GM12892 (cell line): ENCODE data around the gene ZNF280A.
"Not testable (repeated sequence)": the region's sequence is repeated elsewhere in the genome, so short reads cannot be mapped to it uniquely, and the experiment has no call there.

ENCODE experiments used
- DNase-seq: peaks from one replicate; pipeline ENCODE4 v3.0.0; 2011; ENCODE audit not compliant: insufficient read length
- FAIRE-seq: peaks from 2 replicates; lab custom pipeline; 2011; peaks lifted over from hg19 to GRCh38; lab: Jason Lieb, UNC
- POLR2A ChIP-seq: IDR thresholded peaks from 2 replicates; pipeline ENCODE4 v1.6.1; 2011; ENCODE audit warnings: low read depth, low read length, control low read depth
- POLR2AphosphoS5 ChIP-seq: IDR thresholded peaks from 2 replicates; pipeline ENCODE4 v1.6.1; 2011; ENCODE audit warnings: low read depth, low read length, control low read depth
- TAF1 ChIP-seq: IDR thresholded peaks from 2 replicates; pipeline ENCODE4 v1.6.1; 2011; ENCODE audit warnings: low read depth, mild to moderate bottlenecking, control low read depth, low read length, borderline replicate concordance

Gene ZNF280A

DNA sequence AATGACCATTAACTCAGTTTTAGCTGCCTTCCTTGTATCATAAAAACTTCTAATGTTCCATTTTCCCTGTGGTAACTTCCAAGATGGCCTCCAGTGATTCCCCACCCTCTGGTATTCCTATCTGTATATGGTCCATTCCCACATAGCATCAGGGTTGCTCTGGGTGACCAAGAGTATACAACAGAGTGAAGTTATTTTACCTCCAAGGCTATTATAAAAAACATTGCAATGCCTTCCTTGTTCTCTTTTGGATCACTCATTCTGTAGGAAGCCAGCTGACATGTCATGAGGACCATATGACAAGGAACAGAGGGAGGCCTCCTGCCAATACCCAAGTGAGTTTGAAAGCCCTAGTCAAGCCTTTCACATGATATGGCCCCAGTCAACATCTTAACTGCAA is 41.6 kb downstream of the ZNF280A start:
- no peak for FAIRE-seq
- DNase-seq = no peak
- TF ChIP-seq TAF1 = no peak
- no peak for TF ChIP-seq POLR2A

DNA sequence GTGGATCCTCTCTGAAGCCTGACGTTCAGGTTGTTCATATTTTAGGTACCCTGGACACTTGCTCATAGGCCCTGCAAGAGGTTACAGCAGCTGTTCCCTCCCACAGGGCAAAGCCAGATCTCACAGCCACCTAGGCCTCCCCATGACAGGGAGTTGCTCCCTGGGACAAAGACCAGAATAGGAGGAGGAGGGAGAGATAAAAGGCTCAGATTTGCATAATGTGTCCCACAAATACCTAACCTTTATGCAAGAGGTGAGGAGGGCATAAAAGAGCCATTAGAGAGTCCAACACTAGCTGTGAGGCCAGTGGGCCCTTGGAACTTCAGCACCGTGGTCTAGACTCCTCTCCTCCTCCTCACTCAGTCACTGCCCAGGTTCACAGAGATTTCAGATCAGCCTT is 45.3 kb downstream of the ZNF280A start:
- TF ChIP-seq POLR2A (no peak), TAF1 (no peak), POLR2AphosphoS5 (no peak)
- FAIRE-seq (no peak), DNase-seq (no peak)

DNA sequence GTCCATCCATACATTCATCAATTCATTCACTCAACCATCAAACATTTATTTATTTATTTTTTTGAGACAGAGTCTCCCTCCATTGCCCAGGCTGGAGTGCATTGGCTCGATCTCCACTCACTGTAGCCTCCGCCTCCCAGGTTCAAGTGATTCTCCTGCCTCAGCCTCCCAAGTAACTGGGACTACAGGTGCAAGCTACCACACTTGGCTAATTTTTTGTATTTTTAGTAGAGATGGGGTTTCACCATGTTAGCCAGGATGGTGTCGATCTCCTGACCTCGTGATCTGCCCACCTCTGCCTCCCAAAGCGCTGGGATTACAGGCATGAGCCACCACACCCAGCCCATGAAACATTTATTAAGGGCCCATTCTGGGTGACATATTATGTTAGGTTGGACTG is 49.0 kb downstream of the ZNF280A start:
- FAIRE-seq, DNase-seq: not testable (repeated sequence)

DNA sequence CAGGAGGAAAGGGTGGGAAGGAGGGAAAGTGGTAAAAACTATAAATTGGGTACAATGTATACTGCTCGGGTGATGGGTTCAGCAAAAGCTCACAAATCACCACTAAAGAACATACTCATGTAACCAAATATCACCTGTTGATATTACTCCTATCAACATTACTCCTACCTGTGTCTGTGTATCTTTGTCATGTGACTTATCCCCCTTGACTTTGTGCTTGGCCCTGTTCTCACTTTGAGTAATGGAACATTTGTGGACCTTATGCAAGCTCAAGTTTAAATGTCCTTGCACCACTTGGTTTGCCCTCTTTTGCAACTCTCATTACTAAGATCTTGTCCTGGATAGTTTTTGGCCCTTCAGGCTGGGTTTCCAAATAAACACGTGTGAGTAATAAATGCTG is 50.5 kb downstream of the ZNF280A start:
- FAIRE-seq (no peak), DNase-seq (no peak)
- no peak for TF ChIP-seq POLR2A
- no peak for TF ChIP-seq POLR2AphosphoS5
- TF ChIP-seq TAF1 = no peak

DNA sequence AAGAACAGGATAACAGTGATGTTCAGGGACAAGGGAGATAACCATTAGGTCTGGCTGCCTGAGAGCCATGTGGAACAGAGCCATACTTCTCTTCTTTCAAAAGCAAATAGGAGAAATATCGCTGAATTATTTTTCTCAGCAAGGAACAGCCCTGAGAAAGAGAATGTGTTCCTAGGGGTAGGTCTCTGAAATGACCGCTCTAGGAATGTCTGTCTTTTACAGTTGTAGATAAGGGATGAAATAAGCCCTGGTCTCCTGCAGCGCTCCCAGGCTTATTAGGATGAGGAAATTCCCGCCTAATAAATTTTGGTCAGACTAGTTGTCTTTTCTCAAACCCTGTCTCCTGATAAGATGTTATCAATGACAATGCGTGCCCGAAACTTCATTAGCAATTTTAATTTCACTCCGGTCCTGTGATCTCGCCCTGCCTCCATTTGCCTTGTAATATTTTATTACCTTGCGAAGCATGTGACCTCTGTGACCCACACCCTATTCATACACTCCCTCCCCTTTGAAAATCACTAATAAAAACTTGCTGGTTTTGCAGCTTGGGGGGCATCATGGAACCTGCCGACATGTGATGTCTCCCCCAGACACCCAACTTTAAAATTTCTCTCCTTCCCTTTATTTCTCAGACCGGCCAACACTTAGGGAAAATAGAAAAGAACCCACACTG is 51.1 kb downstream of the ZNF280A start:
- FAIRE-seq, DNase-seq: not testable (repeated sequence)

DNA sequence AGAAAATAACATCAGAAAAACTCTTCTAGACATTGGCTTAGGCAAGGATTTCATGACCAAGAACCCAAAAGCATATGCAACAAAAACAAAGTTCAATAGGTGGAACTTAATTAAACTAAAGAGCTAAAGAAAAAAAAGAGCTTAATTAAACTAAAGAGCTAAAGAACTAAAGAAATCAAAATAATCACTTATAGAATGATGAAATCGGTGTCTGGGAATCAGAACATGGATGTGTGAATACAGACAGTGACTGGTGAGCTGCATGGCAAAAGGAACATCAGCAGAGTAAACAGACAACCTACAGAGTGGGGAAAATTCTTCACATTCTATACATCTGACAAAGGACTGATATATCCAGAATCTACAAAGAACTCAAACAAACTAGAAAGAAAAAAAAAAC is 53.0 kb downstream of the ZNF280A start:
- DNase-seq (no peak), FAIRE-seq (no peak)
- TF ChIP-seq POLR2AphosphoS5 (no peak), TAF1 (no peak), POLR2A (no peak)

DNA sequence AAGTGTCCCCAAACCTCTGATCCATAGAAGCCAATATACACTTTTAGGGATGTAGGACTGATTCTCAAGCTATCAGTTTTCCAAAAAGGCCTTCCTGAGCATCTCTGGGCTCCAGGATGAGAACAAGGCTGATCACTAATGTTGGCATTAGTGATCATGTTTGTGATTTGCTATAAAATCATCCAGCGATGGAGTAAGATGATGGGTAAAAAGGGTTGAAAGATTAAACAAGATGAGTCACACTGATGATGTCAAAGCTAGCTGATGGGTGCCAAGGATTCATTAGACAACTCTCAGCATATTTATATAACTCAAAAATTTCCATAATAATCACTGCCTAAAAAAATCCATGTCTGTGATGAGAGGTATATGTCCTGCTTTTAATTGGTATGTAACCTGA is 54.3 kb downstream of the ZNF280A start:
- no peak for DNase-seq
- no peak for FAIRE-seq
- no peak for TF ChIP-seq POLR2A
- TF ChIP-seq POLR2AphosphoS5 = no peak
- no peak for TF ChIP-seq TAF1

DNA sequence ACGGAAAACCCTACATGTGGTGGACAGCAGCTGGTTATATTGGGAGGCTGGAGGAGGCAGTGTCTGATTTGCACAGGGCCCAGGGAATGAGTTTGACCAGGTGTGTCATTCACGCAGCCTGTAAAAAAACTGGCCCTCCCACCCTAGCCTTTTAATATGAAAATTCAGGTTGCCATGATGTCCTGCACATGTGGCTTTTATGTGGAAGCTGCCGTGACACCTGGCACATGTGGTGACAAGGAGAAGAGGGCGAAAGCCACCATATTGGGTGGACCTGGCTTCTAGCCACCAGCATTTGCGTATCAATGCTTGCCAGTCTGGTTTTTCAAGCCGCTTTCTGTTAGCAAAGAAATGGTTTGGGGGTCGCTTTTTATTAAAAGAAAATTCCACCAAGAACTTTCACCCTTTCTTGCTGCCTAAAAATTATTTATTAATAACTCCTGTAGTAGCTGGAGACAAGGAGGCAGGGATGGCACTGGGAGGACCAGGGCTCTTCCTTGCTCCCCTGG is 54.9 kb downstream of the ZNF280A start:
- TF ChIP-seq POLR2A = no peak
- no peak for TF ChIP-seq TAF1
- TF ChIP-seq POLR2AphosphoS5 = no peak
- no peak for FAIRE-seq
- DNase-seq = no peak

DNA sequence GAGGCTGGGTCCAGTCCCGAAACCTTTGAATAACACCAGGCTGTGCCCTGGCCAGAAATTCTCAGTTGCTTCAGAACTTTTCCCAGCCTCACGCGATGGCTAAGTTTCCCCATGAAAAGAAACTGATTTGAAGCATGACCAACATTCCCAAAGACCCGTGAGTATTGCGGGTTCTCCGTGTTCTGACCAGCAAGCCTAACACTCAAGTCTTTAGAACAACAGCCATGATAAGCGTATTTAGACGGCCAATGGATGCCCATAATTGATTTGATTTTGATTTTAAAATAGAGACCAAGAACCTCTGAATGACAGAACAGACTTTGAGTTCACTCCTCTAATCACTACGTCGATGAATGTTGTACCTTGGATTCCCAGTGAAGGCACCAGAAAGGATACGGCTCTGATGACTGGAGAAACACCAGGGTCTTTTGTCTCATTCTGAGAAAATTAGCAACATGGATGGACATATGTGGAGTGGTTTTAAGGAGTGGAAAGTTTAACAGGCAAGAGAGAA is 55.5 kb downstream of the ZNF280A start:
- TF ChIP-seq TAF1 (no peak), POLR2AphosphoS5 (no peak), POLR2A (no peak)
- DNase-seq (no peak), FAIRE-seq (no peak)

DNA sequence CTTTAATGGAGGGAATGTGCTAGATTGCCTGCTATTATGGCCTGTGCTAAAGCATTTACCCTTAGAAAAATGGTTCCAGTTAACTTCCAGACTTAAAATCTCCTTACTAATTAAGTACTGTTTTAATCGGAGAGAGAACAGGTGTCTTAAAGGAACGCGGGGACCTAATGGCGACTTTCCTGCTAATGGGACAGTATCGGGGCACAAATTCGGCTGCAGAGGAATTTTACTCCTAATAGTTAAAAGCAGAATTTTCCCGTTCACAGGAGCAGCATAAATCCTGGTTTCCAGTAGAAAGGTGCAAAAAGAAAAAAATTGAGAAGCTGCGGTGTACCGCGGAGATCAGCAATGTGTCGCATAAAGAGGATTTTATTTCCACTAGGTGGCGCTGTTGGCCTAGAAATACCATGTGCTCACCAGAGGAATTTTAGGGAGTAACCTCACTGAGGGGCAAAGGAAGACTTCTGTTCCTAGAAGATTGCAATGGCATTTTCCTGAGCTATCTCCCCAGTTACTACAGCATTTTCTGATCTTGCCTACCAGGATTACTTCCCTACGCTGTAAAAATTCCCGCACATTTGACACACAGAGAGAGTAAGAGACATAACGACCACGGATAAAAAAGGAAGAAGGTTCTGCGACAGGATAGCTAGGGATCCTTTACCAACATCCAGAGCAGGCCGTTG is 56.1 kb downstream of the ZNF280A start:
- DNase-seq (no peak), FAIRE-seq (peak; percentile 51)
- TF ChIP-seq POLR2A (no peak), TAF1 (no peak), POLR2AphosphoS5 (no peak)
